ENCODE results near the gene FCSK. TPM values are rescaled to one million over a fixed set of nuclear protein-coding genes. Genes with fewer than 3 reads are reported as not detected.

The FCSK gene
- total and polyA plus RNA-seq, 2 of the 13 experiments (the other 11 are each of a cell fraction or from before 2014, with no cell fraction given), result 9.1 to 19.2 TPM

DNA sequence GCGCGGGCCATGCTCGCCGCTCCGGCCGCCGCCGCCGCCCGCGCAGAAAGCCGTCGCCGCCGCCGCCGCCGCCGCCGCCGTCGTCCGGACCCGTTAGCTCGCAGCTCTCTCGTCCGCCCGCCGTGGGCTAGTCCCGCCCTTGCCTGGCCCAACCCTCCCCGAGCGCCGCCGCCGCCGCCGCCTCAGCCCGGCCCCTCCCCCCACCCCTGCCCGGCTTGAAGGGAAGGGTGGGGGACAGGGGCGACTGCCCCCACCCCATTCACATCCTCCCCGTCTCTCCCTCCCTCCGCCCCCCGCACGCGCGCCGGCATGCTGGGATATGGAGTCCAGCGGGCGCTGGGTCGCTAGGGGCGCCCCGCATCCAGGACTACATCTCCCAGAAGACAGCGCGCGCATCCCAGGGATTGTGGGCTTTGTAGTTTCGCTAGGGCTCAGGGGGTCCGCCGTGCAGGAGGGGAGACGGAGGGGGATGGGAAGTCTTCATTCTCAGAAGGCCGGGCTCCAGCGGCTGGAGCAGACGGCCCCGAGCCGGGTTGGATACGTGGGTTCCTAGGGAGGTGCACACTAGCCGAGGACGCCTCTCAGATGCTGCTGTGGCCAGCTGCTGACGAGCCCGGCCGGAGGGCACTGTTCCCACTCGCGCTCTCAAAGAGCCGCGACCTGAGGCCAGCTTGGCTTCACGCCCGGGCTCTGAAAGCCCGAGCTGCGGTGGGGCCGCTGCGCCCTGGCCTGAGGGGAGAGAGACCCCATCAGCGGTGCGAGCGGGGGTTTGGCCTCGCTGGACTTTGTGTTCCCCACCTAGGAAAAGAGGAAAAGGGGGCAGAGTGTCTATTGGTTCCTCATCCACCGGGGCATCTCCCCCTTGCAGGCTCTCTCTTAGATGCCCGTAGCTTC is 15.2 kb upstream of the FCSK start, which contains the start of gene ST3GAL2 (continued):
- TF ChIP-seq FOXO1 (CRISPR knock-in tag; IDR thresholded peaks at IDR 0.05), result peak; percentile 14
- TF ChIP-seq, protein P1, sequence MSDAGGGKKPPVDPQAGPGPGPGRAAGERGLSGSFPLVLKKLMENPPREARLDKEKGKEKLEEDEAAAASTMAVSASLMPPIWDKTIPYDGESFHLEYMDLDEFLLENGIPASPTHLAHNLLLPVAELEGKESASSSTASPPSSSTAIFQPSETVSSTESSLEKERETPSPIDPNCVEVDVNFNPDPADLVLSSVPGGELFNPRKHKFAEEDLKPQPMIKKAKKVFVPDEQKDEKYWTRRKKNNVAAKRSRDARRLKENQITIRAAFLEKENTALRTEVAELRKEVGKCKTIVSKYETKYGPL (CRISPR knock-in tag; IDR thresholded peaks at IDR 0.05), result 0 out of 2 replicates have a peak, but pooled peaks have one; percentile 18
- no peak for TF ChIP-seq HMG20B (CRISPR knock-in tag; conservative IDR thresholded peaks at IDR 0.05)
- TF ChIP-seq, protein P2, sequence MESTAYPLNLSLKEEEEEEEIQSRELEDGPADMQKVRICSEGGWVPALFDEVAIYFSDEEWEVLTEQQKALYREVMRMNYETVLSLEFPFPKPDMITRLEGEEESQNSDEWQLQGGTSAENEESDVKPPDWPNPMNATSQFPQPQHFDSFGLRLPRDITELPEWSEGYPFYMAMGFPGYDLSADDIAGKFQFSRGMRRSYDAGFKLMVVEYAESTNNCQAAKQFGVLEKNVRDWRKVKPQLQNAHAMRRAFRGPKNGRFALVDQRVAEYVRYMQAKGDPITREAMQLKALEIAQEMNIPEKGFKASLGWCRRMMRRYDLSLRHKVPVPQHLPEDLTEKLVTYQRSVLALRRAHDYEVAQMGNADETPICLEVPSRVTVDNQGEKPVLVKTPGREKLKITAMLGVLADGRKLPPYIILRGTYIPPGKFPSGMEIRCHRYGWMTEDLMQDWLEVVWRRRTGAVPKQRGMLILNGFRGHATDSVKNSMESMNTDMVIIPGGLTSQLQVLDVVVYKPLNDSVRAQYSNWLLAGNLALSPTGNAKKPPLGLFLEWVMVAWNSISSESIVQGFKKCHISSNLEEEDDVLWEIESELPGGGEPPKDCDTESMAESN (CRISPR knock-in tag; conservative IDR thresholded peaks at IDR 0.05), result peak; percentile 51; the same call in 1 of the 2 replicates
- TF ChIP-seq NCOA5 (CRISPR knock-in tag; IDR thresholded peaks at IDR 0.05), result no peak
- no peak; the same call in 1 of the 2 replicates for TF ChIP-seq DMAP1 (CRISPR knock-in tag; IDR thresholded peaks at IDR 0.05)
- no peak for TF ChIP-seq HNRNPH1 (optimal IDR thresholded peaks at IDR 0.05; ENCODE audit: low read depth, low read length)
- TF ChIP-seq, protein P3, sequence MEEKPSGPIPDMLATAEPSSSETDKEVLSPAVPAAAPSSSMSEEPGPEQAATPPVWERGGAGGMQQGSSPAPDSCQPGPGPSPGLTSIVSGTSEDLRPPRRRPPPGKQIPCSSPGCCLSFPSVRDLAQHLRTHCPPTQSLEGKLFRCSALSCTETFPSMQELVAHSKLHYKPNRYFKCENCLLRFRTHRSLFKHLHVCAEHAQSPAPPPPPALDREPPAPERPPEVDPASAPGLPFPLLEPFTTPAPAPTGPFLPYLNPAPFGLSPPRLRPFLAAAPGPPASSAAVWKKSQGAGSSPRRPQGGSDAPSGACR (CRISPR knock-in tag; IDR thresholded peaks at IDR 0.05), result peak; percentile 87
- TF ChIP-seq, protein P4, sequence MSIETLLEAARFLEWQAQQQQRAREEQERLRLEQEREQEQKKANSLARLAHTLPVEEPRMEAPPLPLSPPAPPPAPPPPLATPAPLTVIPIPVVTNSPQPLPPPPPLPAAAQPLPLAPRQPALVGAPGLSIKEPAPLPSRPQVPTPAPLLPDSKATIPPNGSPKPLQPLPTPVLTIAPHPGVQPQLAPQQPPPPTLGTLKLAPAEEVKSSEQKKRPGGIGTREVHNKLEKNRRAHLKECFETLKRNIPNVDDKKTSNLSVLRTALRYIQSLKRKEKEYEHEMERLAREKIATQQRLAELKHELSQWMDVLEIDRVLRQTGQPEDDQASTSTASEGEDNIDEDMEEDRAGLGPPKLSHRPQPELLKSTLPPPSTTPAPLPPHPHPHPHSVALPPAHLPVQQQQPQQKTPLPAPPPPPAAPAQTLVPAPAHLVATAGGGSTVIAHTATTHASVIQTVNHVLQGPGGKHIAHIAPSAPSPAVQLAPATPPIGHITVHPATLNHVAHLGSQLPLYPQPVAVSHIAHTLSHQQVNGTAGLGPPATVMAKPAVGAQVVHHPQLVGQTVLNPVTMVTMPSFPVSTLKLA (IDR thresholded peaks at IDR 0.05), result peak; percentile 42; the same call in 1 of the 2 replicates
- no peak for TF ChIP-seq JARID2 (CRISPR knock-in tag; IDR thresholded peaks at IDR 0.05; ENCODE audit: insufficient replicate concordance)
- TF ChIP-seq ZNF44 (CRISPR knock-in tag; IDR thresholded peaks at IDR 0.05), result no peak
- no peak for TF ChIP-seq U2AF2 (IDR thresholded peaks at IDR 0.05; ENCODE audit: low read depth, low read length)
- no peak for TF ChIP-seq ZNF672 (CRISPR knock-in tag; IDR thresholded peaks at IDR 0.05)
- no peak for TF ChIP-seq ZNF703 (CRISPR knock-in tag; IDR thresholded peaks at IDR 0.05; ENCODE audit: borderline replicate concordance)
- TF ChIP-seq ZNF713 (CRISPR knock-in tag; IDR thresholded peaks at IDR 0.05), result peak; percentile 30; the same call in 1 of the 2 replicates
- peak; percentile 62; the same call in 1 of the 2 replicates for TF ChIP-seq SMYD3 (CRISPR knock-in tag; IDR thresholded peaks at IDR 0.05)
- TF ChIP-seq EP300 (IDR thresholded peaks at IDR 0.05; ENCODE audit: low read depth in 2 of 2, low read length in 2 of 2), result peak in 1 of 2 experiments; percentile 54; a peak in 2 of 4 replicates
- no peak; the same call in 1 of the 2 replicates for TF ChIP-seq EP300 (CRISPR knock-in tag; IDR thresholded peaks at IDR 0.05; ENCODE audit: borderline replicate concordance)
- TF ChIP-seq, protein P5, sequence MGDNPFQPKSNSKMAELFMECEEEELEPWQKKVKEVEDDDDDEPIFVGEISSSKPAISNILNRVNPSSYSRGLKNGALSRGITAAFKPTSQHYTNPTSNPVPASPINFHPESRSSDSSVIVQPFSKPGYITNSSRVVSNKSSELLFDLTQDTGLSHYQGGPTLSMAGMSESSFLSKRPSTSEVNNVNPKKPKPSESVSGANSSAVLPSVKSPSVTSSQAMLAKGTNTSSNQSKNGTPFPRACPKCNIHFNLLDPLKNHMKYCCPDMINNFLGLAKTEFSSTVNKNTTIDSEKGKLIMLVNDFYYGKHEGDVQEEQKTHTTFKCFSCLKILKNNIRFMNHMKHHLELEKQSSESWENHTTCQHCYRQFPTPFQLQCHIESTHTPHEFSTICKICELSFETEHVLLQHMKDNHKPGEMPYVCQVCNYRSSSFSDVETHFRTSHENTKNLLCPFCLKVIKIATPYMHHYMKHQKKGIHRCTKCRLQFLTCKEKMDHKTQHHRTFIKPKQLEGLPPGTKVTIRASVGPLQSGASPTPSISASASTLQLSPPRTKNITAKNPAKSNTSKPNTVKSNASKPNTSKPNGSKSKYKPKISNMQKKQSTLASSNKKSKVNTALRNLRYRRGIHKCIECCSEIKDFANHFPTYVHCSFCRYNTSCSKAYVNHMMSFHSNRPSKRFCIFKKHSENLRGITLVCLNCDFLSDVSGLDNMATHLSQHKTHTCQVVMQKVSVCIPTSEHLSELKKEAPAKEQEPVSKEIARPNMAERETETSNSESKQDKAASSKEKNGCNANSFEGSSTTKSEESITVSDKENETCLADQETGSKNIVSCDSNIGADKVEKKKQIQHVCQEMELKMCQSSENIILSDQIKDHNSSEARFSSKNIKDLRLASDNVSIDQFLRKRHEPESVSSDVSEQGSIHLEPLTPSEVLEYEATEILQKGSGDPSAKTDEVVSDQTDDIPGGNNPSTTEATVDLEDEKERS (CRISPR knock-in tag; IDR thresholded peaks at IDR 0.05), result 0 out of 2 replicates have a peak, but pooled peaks have one; percentile 18
- peak; percentile 79 for TF ChIP-seq ARHGAP35 (CRISPR knock-in tag; IDR thresholded peaks at IDR 0.05; ENCODE audit: borderline replicate concordance)
- TF ChIP-seq MXD4 (CRISPR knock-in tag; IDR thresholded peaks at IDR 0.05), result peak; percentile 45; the same call in 1 of the 2 replicates

Measured in HepG2 (cell line).